NCI-H69 (cell line): ENCODE data around the gene APBB1IP.
"Not testable (repeated sequence)": the region's sequence is repeated elsewhere in the genome, so short reads cannot be mapped to it uniquely, and the experiment has no call there.

Experiments used
- DNase-seq: peaks from one replicate; lab custom pipeline; 2025; lab: John Stamatoyannopoulos, UW

Gene APBB1IP

DNA sequence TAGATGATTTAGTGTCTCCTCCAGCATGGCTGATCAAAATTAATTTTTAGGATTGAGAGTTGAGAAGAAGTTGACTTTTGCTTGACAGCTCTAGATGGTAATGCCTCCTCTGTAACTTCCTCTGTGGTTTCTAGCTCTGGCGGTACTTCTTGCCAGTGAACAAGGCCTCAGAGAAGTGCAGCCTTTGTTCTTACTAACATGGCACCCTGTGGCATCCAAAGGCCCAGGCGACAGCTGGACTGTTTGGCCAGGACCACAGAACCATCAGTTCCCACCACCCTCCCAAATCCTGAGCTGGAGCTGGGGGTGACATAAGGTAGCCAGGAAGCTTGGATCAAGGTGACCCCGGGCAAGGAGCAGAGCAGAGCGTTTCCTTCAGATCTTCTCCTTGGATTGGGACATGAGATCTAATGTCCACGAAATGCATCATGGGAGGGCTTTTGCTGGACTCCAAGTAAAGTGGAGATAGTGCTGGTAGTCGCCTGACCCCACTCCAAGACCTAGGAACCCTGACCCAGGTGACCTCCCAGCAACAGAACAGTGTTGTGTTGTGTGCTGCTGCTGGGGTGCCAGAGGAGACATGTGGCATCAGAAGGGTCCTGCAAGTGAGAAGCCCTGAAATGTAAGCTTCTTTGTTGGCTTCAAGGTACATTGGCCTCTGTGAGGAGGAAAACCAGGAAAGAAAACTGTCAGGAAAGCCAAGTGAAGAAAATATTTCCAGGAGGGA, 41.8 kb downstream of the APBB1IP start:
- DNase-seq, result no peak

DNA sequence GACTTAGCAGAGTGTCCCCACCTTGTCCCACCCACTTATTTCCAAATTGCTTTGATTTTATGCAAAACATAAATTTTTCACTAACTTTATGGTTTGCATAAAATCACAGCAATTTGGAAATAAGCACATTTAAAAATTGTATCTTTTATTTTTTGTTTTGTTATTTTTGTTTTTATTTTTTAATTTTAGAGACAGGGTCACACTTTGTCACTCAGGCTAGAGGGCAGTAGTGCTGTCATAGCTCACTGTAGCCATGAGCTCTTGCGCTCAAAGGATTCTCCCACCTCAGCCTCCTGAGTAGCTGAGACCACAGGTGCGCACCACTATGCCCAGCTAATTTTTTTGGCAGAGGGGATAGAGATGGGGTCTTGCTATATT, 43.2 kb downstream of the APBB1IP start:
- DNase-seq, result no peak

GRCh38 chr10:26481914-26482550, 43.9 kb downstream of the APBB1IP start:
- no peak for DNase-seq

DNA sequence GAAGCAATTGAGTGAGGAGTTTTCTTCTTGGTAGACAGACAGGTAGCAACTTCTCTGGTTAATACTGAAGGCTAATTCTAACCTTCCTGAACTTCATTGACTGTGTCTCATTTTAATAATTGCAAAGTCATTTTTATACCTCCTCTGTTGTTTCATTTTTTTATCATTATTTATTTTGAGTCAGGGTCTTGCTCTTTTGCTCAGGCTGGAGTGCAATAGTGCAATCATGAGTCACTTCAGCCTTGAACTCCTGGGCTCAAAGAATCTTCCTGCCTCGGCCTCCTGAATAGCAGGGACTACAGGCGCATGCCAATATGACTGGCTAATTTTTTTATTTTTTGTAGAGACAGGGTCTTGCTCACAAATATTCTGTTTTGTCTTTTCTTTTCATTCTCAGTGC, 45.4 kb downstream of the APBB1IP start:
- no peak for DNase-seq

- no peak for DNase-seq
Measured at GRCh38 chr10:26485150-26485941, 47.2 kb downstream of the APBB1IP start.

GRCh38 chr10:26486304-26486703, 48.2 kb downstream of the APBB1IP start:
- DNase-seq, result no peak

DNA sequence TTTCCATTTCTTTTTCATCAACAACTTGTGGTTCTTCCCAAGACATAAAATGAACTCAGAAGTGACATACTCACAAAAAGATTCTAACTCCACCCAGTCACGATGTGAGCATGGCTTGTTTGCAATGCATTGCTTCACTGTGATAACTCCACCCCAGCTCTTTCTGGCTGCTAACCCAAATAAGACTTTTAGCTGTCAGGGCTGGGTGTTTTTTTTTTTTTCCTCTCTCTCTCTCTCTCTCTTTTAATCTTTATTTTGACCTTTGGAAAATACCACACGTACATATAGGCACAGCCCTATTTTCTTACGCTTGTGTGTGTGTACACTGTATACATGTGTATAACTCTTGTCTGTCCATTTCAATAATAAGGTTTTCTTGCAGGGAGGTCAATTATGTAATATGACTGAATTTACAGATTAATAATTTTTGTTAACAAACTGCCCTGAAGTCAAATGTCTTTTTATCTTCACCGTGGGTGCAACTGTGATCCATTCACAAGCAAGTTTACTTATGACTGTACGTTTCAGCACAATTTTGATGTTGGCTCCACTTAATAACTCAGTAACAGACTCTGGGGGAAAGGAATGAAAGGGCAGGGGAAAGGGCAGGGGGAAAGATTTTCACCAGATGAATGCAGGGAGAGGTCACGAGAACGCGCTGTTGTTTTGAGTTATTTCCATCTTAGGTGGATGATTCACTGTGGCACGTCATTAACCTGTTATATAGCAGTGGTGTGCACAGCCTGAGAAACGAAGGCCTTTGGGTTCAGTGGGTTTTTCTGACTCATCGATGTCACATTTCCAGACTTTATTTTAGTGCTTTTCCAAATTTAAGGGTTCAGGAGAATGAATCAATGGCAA, 49.1 kb downstream of the APBB1IP start:
- no peak for DNase-seq

GRCh38 chr10:26488344-26488743, 50.2 kb downstream of the APBB1IP start:
- DNase-seq, result no peak

- no peak for DNase-seq
Measured at GRCh38 chr10:26489081-26489480, 50.9 kb downstream of the APBB1IP start.

- DNase-seq, result not testable (repeated sequence)
Measured at GRCh38 chr10:26490367-26490766, 52.2 kb downstream of the APBB1IP start.

GRCh38 chr10:26491276-26491675, 53.1 kb downstream of the APBB1IP start:
- no peak for DNase-seq

GRCh38 chr10:26491934-26492333, 53.8 kb downstream of the APBB1IP start:
- no peak for DNase-seq

DNA sequence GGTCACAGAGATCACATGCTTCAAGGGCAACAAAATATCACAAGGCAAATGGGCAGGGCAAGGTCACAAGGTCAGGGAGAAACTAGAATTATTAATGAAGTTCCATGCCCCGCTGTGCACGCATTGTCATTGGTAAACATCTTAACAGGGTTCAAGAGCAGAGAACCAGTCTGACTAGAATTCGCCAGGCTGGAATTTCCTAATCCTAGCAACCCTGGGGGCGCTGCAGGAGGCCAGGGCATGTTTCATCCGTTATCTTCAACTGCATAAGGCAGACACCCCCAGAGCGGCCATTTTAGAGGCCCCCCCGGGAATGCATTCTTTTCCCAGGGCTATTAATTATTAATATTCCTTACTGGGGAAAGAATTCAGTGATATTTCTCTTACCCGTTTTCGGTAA, 54.6 kb downstream of the APBB1IP start:
- DNase-seq, result not testable (repeated sequence)

DNA sequence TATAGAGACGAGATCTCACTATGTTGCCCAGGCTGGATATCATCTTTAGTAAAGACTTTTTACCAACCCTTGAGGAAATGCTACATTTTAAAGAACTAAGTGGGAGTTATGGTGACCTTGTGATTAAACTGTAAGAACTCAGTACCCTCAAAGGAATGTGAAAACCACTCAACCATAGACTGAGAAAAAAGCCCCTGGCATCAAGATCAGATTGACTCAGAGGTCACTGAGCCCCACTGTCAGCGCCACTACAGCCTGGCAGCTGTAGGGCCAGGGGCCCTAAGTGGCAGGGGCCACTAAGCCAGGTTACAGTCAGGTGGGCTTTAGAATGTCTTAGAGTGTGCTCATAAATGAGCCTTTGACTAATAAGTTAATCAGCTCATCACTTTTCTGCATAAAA, 55.9 kb downstream of the APBB1IP start:
- no peak for DNase-seq

GRCh38 chr10:26499426-26499825, 61.3 kb downstream of the APBB1IP start:
- no peak for DNase-seq

DNA sequence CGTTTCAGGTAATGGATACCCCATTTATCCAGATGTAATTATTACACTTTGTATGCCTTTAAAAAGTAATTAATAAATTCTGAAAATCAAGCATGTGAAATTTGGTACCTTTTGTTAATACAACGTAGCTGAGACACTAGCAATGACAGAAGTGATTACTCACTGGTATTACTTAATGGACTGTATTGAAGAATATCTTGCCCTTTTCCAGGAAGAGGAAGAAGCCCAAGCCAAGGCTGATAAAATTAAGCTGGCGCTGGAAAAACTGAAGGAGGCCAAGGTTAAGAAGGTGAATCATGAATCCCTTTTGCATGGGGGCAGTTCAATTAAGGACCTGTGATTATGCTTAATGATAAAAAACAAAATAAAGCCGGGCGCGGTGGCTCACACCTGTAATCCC, 64.8 kb downstream of the APBB1IP start:
- no peak for DNase-seq

GRCh38 chr10:26503911-26504310, 65.8 kb downstream of the APBB1IP start:
- DNase-seq, result peak; percentile 0

DNA sequence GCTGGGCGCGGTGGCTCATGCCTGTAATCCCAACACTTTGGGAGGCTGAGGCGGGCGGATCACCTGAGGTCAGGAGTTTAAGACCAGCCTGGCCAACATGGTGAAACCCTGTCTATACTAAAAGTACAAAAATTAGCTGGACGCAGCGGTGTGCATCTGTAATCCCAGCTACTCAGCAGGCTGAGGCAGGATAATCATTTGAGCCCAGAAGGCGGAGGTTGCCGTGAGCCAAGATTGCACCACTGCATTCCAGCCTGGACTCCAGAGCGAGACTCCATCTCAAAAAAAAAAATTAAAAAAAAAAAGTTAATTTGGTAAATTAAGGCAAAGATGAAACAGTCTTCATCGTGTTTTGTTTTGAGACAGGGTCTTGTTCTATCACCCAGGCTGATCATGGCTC, 66.3 kb downstream of the APBB1IP start:
- DNase-seq, result not testable (repeated sequence)

- no peak for DNase-seq
Measured at GRCh38 chr10:26505491-26505890, 67.3 kb downstream of the APBB1IP start.

GRCh38 chr10:26506736-26507135, 68.6 kb downstream of the APBB1IP start:
- no peak for DNase-seq

- no peak for DNase-seq
Measured at GRCh38 chr10:26507441-26507840, 69.3 kb downstream of the APBB1IP start.

GRCh38 chr10:26508016-26508415, 69.9 kb downstream of the APBB1IP start:
- no peak for DNase-seq
